C4-2B (cell line): ENCODE measurements around the gene SRRT.

ENCODE experiments used
- H3K27ac ChIP-seq: fragments of 450-650 bp; 2 replicates; pipeline ENCODE4 v1.5.1; 2017
- ZFX ChIP-seq: fragments of 450-650 bp; IDR thresholded peaks from 2 replicates; pipeline ENCODE4 v1.6.1; 2017
- TF ChIP-seq, protein P1 (sequence below): fragments of 450-650 bp; conservative IDR thresholded peaks from 2 replicates; pipeline ENCODE4 v1.5.1; 2017; ENCODE audit warnings: mild to moderate bottlenecking

The SRRT gene

GRCh38 chr7:100866729-100867039, 8.2 kb upstream of the SRRT start:
- TF ChIP-seq, protein P1, sequence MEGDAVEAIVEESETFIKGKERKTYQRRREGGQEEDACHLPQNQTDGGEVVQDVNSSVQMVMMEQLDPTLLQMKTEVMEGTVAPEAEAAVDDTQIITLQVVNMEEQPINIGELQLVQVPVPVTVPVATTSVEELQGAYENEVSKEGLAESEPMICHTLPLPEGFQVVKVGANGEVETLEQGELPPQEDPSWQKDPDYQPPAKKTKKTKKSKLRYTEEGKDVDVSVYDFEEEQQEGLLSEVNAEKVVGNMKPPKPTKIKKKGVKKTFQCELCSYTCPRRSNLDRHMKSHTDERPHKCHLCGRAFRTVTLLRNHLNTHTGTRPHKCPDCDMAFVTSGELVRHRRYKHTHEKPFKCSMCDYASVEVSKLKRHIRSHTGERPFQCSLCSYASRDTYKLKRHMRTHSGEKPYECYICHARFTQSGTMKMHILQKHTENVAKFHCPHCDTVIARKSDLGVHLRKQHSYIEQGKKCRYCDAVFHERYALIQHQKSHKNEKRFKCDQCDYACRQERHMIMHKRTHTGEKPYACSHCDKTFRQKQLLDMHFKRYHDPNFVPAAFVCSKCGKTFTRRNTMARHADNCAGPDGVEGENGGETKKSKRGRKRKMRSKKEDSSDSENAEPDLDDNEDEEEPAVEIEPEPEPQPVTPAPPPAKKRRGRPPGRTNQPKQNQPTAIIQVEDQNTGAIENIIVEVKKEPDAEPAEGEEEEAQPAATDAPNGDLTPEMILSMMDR, result no peak
- TF ChIP-seq ZFX, result no peak
- peak overlapping the region; percentile 56 for H3K27ac ChIP-seq

GRCh38 chr7:100867040-100867775, 7.7 kb upstream of the SRRT start, which contains the start of gene TRIP6:
Gene TRIP6, plus strand, starts transcription at chr7:100867387. Its CDS starts 111 bp downstream, at chr7:100867498.
- peak within 1 kb of the TSS; percentile 56 for H3K27ac ChIP-seq
- no peak for TF ChIP-seq ZFX
- TF ChIP-seq, protein P1, result no peak

- TF ChIP-seq, protein P1, result no peak
- no peak for TF ChIP-seq ZFX
- H3K27ac ChIP-seq, result no peak overlapping the region
Observed at GRCh38 chr7:100867776-100868485, 7.0 kb upstream of the SRRT start.

- TF ChIP-seq, protein P1, result no peak
- no peak for TF ChIP-seq ZFX
- peak overlapping the region; percentile 97 for H3K27ac ChIP-seq
Observed at GRCh38 chr7:100873599-100874299, 1.2 kb upstream of the SRRT start.

GRCh38 chr7:100874300-100874576, 665 bp upstream of the SRRT start:
- peak overlapping the region; percentile 97 for H3K27ac ChIP-seq
- TF ChIP-seq, protein P1, result no peak
- TF ChIP-seq ZFX, result no peak

DNA sequence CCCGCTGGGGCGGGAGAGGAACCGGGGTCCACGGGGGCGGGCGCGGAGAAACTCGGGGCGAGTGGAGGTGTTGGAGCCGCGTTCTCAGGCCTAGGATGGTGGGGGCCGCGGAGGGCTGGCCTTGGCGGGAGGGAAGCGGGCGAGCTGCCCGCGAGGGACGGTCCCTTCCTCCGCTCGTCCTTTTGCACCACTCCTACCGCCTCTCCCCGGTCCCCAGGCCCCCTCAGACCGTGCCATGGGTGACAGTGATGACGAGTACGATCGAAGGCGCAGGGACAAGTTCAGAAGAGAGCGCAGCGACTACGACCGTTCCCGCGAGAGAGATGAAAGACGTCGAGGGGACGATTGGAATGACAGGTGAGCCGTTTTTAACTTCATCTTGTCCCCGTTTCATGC, 451 bp downstream of the SRRT start:
- peak overlapping the region; percentile 97 for H3K27ac ChIP-seq
- no peak for TF ChIP-seq ZFX
- TF ChIP-seq, protein P1, result no peak

GRCh38 chr7:100878013-100878412, 3.1 kb downstream of the SRRT start:
- TF ChIP-seq, protein P1, result no peak
- no peak for TF ChIP-seq ZFX

More at GRCh38 chr7:100878013-100878412, 3.1 kb downstream of the SRRT start:
- no peak overlapping the region for H3K27ac ChIP-seq
